HepG2 (cell line): ENCODE measurements around the gene AKAP14. TPM values are rescaled to one million over a fixed set of nuclear protein-coding genes. Genes with fewer than 3 reads are reported as not detected.

Source experiments
- DNMT3B ChIP-seq: conservative IDR thresholded peaks from 2 replicates; pipeline ENCODE4 v1.6.1; 2016; ENCODE audit warnings: missing biosample characterization, control low read depth
- DZIP1 ChIP-seq: sonication (generic); formaldehyde crosslinking; IDR thresholded peaks from 2 replicates; pipeline ENCODE4 v1.5.0; 2020; ENCODE audit warnings: mild to moderate bottlenecking, missing genetic modification reagents
- ERF ChIP-seq: IDR thresholded peaks from 2 replicates; pipeline ENCODE4 v1.6.1; 2018; ENCODE audit warnings: missing biosample characterization, missing genetic modification reagents
- ETV5 ChIP-seq: IDR thresholded peaks from 2 replicates; pipeline ENCODE4 v1.6.1; 2018; ENCODE audit warnings: missing biosample characterization, missing genetic modification reagents, inconsistent platforms, borderline replicate concordance
- HCFC1 ChIP-seq: fragments of 150-350 bp; IDR thresholded peaks from 2 replicates; pipeline ENCODE4 v1.6.1; 2014; ENCODE audit warnings: low read depth, low read length
- MAFG ChIP-seq: sonication (generic); formaldehyde crosslinking; IDR thresholded peaks from 2 replicates; pipeline ENCODE4 v1.5.1; 2020; ENCODE audit warnings: mild to moderate bottlenecking, missing genetic modification reagents
- MXI1 ChIP-seq: IDR thresholded peaks from 3 replicates; pipeline ENCODE4 v1.6.1; 2012; ENCODE audit warnings: low read depth, low read length, inconsistent platforms, borderline replicate concordance
- MZF1 ChIP-seq: sonication (generic); formaldehyde crosslinking; IDR thresholded peaks from 2 replicates; pipeline ENCODE4 v1.8.1; 2023; ENCODE audit warnings: mild to moderate bottlenecking, missing genetic modification reagents, borderline replicate concordance
- SALL1 ChIP-seq: sonication (generic); formaldehyde crosslinking; IDR thresholded peaks from 2 replicates; pipeline ENCODE4 v1.8.0; 2022; ENCODE audit warnings: mild to moderate bottlenecking, missing genetic modification reagents
- SNAPC4 ChIP-seq: sonication (generic); formaldehyde crosslinking; IDR thresholded peaks from 2 replicates; pipeline ENCODE4 v1.4.0; 2020; ENCODE audit warnings: mild to moderate bottlenecking, missing genetic modification reagents
- SP140L ChIP-seq: sonication (generic); formaldehyde crosslinking; IDR thresholded peaks from 2 replicates; pipeline ENCODE4 v1.4.0; 2020; ENCODE audit warnings: missing genetic modification reagents, borderline replicate concordance
- TFDP1 ChIP-seq: IDR thresholded peaks from 2 replicates; pipeline ENCODE4 v1.6.1; 2016; ENCODE audit warnings: missing compliant biosample characterization, missing genetic modification reagents, borderline replicate concordance
- ZNF136 ChIP-seq: sonication (generic); formaldehyde crosslinking; IDR thresholded peaks from 2 replicates; pipeline ENCODE4 v1.8.1; 2022; ENCODE audit warnings: low read depth, mild to moderate bottlenecking, moderate library complexity, missing genetic modification reagents
- ZNF331 ChIP-seq: sonication (generic); formaldehyde crosslinking; IDR thresholded peaks from 2 replicates; pipeline ENCODE4 v1.4.0; 2020; ENCODE audit warnings: missing genetic modification reagents
- ZNF441 ChIP-seq: sonication (generic); formaldehyde crosslinking; IDR thresholded peaks from 2 replicates; pipeline ENCODE4 v1.7.0; 2021; ENCODE audit warnings: missing genetic modification reagents, borderline replicate concordance
- ZNF572 ChIP-seq: sonication (generic); formaldehyde crosslinking; IDR thresholded peaks from 2 replicates; pipeline ENCODE4 v1.5.1; 2020; ENCODE audit warnings: mild to moderate bottlenecking, missing genetic modification reagents
- ZNF576 ChIP-seq: sonication (generic); formaldehyde crosslinking; IDR thresholded peaks from 2 replicates; pipeline ENCODE4 v1.4.0; 2020; ENCODE audit warnings: mild to moderate bottlenecking, missing genetic modification reagents
- ZNF781 ChIP-seq: sonication (generic); formaldehyde crosslinking; IDR thresholded peaks from 2 replicates; pipeline ENCODE4 v1.5.1; 2020; ENCODE audit warnings: borderline replicate concordance, mild to moderate bottlenecking, missing genetic modification reagents; ENCODE audit errors: not compliant biosample characterization
- ZNF788 ChIP-seq: sonication (generic); formaldehyde crosslinking; IDR thresholded peaks from 2 replicates; pipeline ENCODE4 v1.5.0; 2020; ENCODE audit warnings: mild to moderate bottlenecking, missing genetic modification reagents, borderline replicate concordance
- ZZZ3 ChIP-seq: sonication (generic); formaldehyde crosslinking; IDR thresholded peaks from 2 replicates; pipeline ENCODE4 v1.4.0; 2020; ENCODE audit warnings: missing genetic modification reagents, mild to moderate bottlenecking, borderline replicate concordance
- polyA plus RNA-seq, 8 experiments: library from polyadenylated mRNA; depleted of rRNA in 3 of 8; stranded (reverse) in 7 of 8; unstranded in 1 of 8; fragments of >200 nt; fragmentation: Illumina TruSeq in 4 of 8; extraction: Trizol in 4 of 8; gene quantifications; 2 replicates each; pipeline versions ENCODE4 v1.2.1 to v1.2.3, GENCODE V29; 2011 to 2016; ENCODE audit warnings: low read depth in 4 of 8, missing spikeins in 1 of 8, mixed read lengths in 1 of 8; ENCODE audit not compliant: insufficient read depth in 1 of 8
- total RNA-seq, 5 experiments: library from RNA; depleted of rRNA; stranded (reverse); fragments of >200 nt; fragmentation: Illumina TruSeq; extraction: Trizol; gene quantifications; 2 replicates each; pipeline ENCODE4 v1.2.3, GENCODE V29; 2016; ENCODE audit warnings: low read depth in 1 of 5

Gene AKAP14
- total and polyA plus RNA-seq, 2 of the 13 experiments (the other 11 are each of a cell fraction or from before 2014, with no cell fraction given) = 0.20 to 1.7 TPM

- 0 out of 2 replicates have a peak, but pooled peaks have one; percentile 40 for TF ChIP-seq DZIP1
- 0 out of 2 replicates have a peak, but pooled peaks have one; percentile 29 for TF ChIP-seq SNAPC4
- TF ChIP-seq ZNF441 (CRISPR knock-in tag) = no peak
- TF ChIP-seq ERF (CRISPR knock-in tag) = peak; percentile 58; the same call in 1 of the 2 replicates
- peak; percentile 52 for TF ChIP-seq ZNF331 (CRISPR knock-in tag)
- peak; percentile 55; the same call in 1 of the 2 replicates for TF ChIP-seq SP140L (CRISPR knock-in tag)
- TF ChIP-seq MXI1 = no peak
- no peak for TF ChIP-seq ZNF572 (CRISPR knock-in tag)
- TF ChIP-seq HCFC1 = peak; percentile 65
- TF ChIP-seq ZZZ3 = no peak
- TF ChIP-seq ZNF781 (CRISPR knock-in tag) = no peak
- TF ChIP-seq MZF1 (CRISPR knock-in tag) = no peak
- TF ChIP-seq TFDP1 = peak; percentile 30; the same call in 1 of the 2 replicates
- no peak for TF ChIP-seq ZNF576 (CRISPR knock-in tag)
- no peak for TF ChIP-seq MAFG (CRISPR knock-in tag)
- no peak for TF ChIP-seq ZNF136 (CRISPR knock-in tag)
- TF ChIP-seq DNMT3B (CRISPR knock-in tag) = no peak
- TF ChIP-seq ETV5 (CRISPR knock-in tag) = no peak
- TF ChIP-seq SALL1 (CRISPR knock-in tag) = peak; percentile 39; the same call in 1 of the 2 replicates
- peak; percentile 60; the same call in 1 of the 2 replicates for TF ChIP-seq ZNF788
Observed at GRCh38 chrX:119943185-119943988, 47.7 kb downstream of the AKAP14 start, which contains the start of gene NKAP (continued).
